Measurements from ENCODE around the gene DPF1.

- TF ChIP-seq CTCF (IDR thresholded peaks at IDR 0.05) (no peak), ZFX (IDR thresholded peaks at IDR 0.05; ENCODE audit: borderline replicate concordance) (no peak)
These were observed 60.4 kb downstream of the DPF1 start for GRCh38 chr19:38163419-38164290.

Measured in 22Rv1 (cell line).